Naive thymus-derived CD4-positive, alpha-beta T cell (primary cell): ENCODE results near the gene DICER1. TPM values are rescaled to one million over a fixed set of nuclear protein-coding genes. Genes with fewer than 3 reads are reported as not detected.

ENCODE experiments used
- microRNA-seq: library from miRNA; unstranded; fragments of <30 nt; microRNA quantifications from one replicate; pipeline ENCODE4 v1.2.0, GENCODE V29; 2022; ENCODE audit warnings: borderline microRNAs expressed
- polyA plus RNA-seq, 2 donors: library from polyadenylated mRNA; unstranded; fragments of 300-500 nt; fragmentation: Illumina TruSeq; gene quantifications; one replicate each; pipeline ENCODE4 v1.2.3, GENCODE V29; 2021
- total RNA-seq, 6 experiments: library from RNA in 5 of 6; stranded (reverse) in 5 of 6; gene quantifications; 1 replicate in 5 of 6; 2 replicates in 1 of 6; pipeline ENCODE4 v1.2.3 and lab custom pipeline; 2021 to 2026

Gene DICER1
- total and polyA plus RNA-seq, 7 experiments from 2014 or later = 11.0 to 78.2 (median 62.6) TPM

Small RNAs within 50 kb of the gene (microRNA-seq; reads per million reads assigned to microRNA genes)
- gene MIR3173 = 3.1 reads per million

Other genes with a start within 250 kb of the DICER1 start
- 1 to 10 TPM in 2 of 5 experiments, under 1 TPM in 3; 0.43 to 6.8 (median 0.70) TPM for gene CLMN, start 162.4 kb upstream of the DICER1 start, total RNA-seq
- gene CLMN, start 162.4 kb upstream of the DICER1 start, polyA plus RNA-seq = 1 to 10 TPM in 1 of 2 donors, under 1 TPM in 1; 0.56 to 1.2 TPM